HG02938 (cell line): ENCODE results near the gene CTIF.

Experiments used
- ATAC-seq: cut with Tn5 transposase; IDR thresholded peaks from one replicate; pipeline ENCODE4 v1.9.1; 2021; ENCODE audit warnings: mild to moderate bottlenecking, moderate library complexity; ENCODE audit not compliant: unreplicated experiment

CTIF gene

DNA sequence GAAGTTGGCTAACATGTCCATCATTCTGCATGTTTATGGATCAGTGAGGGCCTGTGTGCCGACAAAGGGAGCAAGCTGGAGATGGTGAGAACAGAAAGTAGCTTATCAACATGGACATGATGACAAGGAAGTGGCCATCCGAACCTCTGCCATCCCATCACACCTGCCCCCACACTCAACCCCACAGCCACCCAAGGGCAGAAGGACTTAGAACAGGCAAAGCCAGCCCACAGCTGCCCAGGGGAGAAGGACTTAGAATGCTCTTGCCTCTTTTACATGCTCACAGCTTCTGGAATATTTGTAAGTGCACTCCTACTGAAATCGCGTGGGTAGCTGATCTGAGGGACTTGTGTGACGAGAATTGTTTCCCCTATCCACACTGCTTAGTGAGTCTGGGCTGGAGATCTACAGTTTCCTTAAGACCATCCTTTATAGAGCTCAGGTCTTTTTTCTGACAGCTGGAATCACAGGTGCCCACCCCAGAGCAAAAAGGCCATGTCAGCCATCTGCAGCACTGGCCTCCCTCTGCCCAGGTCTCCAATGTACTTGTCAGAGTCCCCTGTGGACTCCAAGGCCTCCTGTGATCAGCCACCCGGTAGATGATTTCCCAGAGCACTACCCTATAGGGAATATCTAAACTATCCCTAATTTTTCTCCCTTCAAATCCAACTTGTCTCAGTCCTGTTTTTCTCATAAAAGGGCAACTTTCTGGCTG, 257.8 kb downstream of the CTIF start:
- ATAC-seq, result no peak

DNA sequence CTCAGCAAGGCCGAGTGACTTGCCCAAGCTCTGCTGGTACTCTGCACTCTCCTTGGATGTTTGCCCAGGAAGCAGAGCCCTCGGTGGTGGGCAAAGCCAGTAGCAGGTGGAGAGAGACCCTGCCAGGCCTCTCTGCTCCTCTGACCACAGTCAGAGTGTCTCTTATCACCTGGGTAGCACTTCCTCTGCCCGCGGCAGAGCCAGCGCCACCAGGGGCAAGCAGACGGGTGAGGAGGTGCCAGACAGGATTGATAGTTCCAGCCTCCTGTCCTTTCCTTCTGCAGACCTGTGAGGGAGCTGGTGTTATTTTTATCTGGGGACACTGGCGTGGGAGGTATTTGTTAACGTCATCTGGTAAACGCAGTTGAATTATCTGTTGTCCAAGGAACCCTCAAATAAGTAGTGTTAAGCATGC, 259.0 kb downstream of the CTIF start:
- ATAC-seq, result no peak

- no peak for ATAC-seq
These were observed 259.8 kb downstream of the CTIF start for GRCh38 chr18:48798334-48799245.

GRCh38 chr18:48799724-48800315, 261.0 kb downstream of the CTIF start:
- ATAC-seq, result no peak

- no peak for ATAC-seq
These were observed 261.6 kb downstream of the CTIF start for GRCh38 chr18:48800466-48800865.

GRCh38 chr18:48800876-48801727, 262.3 kb downstream of the CTIF start:
- peak; percentile 54 for ATAC-seq

- no peak for ATAC-seq
These were observed 263.1 kb downstream of the CTIF start for GRCh38 chr18:48801728-48802542.

GRCh38 chr18:48802543-48803290, 263.9 kb downstream of the CTIF start:
- ATAC-seq, result no peak

DNA sequence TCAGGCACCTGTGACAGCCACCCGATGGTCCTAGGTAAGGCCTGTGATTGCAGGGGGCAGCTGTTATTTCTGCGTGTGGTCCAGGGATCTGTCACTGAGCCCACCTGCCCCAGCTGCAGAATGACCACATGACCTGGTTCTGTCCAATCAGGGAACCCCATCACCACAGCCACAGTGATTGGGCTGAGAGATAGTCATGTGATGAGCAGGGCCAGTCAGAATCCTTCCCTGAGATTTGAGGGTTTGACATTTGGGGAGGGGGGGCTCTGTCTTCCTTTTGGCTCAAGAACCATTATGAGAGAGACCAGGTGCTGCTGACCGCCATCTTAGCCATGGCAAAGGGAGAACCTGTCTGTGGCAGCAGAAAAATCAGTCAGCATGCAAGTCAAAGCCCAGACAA, 264.7 kb downstream of the CTIF start:
- ATAC-seq, result no peak

- no peak for ATAC-seq
These were observed 265.4 kb downstream of the CTIF start for GRCh38 chr18:48803951-48804855.

GRCh38 chr18:48804856-48805610, 266.2 kb downstream of the CTIF start:
- no peak for ATAC-seq

GRCh38 chr18:48805826-48806535, 267.1 kb downstream of the CTIF start:
- ATAC-seq, result no peak

DNA sequence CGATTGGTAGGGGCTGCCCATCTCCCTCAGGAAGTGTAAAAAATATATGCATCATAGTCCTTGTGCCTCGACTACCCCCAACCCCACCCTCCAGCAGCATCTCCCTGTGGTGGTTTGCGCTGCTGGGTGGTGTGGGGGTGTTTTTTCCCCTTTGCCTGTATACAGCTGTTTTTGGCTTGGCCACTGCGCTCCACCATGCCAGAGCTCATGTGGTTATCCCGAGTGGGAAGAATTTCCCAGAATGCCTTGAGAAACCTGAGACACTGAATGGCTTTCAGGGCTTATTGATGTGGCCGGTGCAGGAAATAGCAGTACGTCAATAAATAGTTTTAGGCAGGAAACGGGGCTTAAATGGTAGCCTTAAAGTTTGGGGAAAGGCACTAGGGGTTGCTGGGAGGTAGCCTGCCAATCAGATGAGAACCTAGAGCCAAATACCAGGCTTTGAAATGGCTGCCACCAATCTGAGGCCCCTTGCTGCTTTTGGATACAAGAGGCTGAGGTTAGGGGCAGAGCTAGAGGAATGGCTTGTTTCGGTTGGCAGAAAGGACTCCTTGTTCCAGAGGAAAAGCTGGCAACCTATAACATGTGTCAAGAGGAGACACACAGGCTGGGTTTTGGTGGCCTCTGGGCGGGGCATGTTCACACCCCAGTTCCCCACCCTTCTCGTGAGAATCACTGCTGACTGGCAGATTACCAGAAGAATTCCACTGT, 267.9 kb downstream of the CTIF start:
- ATAC-seq, result no peak

DNA sequence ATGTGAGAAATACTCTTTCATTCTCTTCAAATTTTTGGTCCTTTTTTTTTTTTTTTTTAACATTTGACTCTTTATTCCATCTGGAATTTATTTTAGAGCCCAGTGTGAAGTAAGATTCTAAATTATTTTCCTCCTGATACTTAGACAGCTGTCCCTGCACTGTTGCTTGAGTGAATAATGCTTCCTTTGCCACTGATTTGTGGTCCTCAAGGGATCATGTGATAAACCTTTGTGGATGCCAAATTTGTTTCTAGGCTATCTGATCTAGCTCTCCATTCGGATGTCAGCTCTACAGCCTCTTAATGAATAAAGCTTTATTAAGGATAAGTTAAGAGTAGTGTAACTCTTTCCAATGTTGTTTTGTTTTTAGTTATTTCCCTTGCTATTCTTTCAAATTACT, 269.6 kb downstream of the CTIF start:
- ATAC-seq, result no peak

- ATAC-seq, result no peak
These were observed 270.5 kb downstream of the CTIF start for GRCh38 chr18:48809365-48809764.

GRCh38 chr18:48810805-48811204, 272.0 kb downstream of the CTIF start:
- ATAC-seq, result no peak
